ENCODE measurements around the gene TULP3.

Gene TULP3

GRCh38 chr12:2970744-2971143 lies 80.1 kb downstream of the TULP3 start:
- no peak for DNase-seq (ENCODE audit: low spot score)

- no peak for DNase-seq (ENCODE audit: low spot score)
Measured at GRCh38 chr12:2973566-2973965, 82.9 kb downstream of the TULP3 start.

- no peak for DNase-seq (ENCODE audit: low spot score)
Measured at GRCh38 chr12:2974560-2974971, 83.9 kb downstream of the TULP3 start.

GRCh38 chr12:2976581-2976996 lies 85.9 kb downstream of the TULP3 start:
- no peak for DNase-seq (ENCODE audit: low spot score)

GRCh38 chr12:2977776-2978175 lies 87.1 kb downstream of the TULP3 start:
- no peak for DNase-seq (ENCODE audit: low spot score)

GRCh38 chr12:2979806-2980205 lies 89.1 kb downstream of the TULP3 start:
- no peak for DNase-seq (ENCODE audit: low spot score)

GRCh38 chr12:2980630-2981029 lies 89.9 kb downstream of the TULP3 start:
- no peak for DNase-seq (ENCODE audit: low spot score)

- DNase-seq (ENCODE audit: low spot score), result no peak
Measured at GRCh38 chr12:2982361-2982760, 91.7 kb downstream of the TULP3 start.

GRCh38 chr12:2984249-2984648 lies 93.6 kb downstream of the TULP3 start:
- no peak for DNase-seq (ENCODE audit: low spot score)

- DNase-seq (ENCODE audit: low spot score), result no peak
Measured at GRCh38 chr12:2984698-2985097, 94.0 kb downstream of the TULP3 start.

GRCh38 chr12:2986876-2987275 lies 96.2 kb downstream of the TULP3 start:
- no peak for DNase-seq (ENCODE audit: low spot score)

- no peak for DNase-seq (ENCODE audit: low spot score)
Measured at GRCh38 chr12:2988494-2988893, 97.8 kb downstream of the TULP3 start.

Measured in hematopoietic multipotent progenitor cell treated with erythropoietin and hydrocortisone succinate and interleukin-3 and kit ligand, for 17 days (in vitro differentiated cells).